OCI-LY1 (cell line): Measurements from ENCODE around the gene ADAMTS1.

Experiments
- EZH2 ChIP-seq: fragments of 200-600 bp; sonication (generic), shearing (Covaris generic); IDR thresholded peaks from 2 replicates; pipeline ENCODE4 v1.8.0; 2017; ENCODE audit warnings: borderline replicate concordance, mixed run types, mild to moderate bottlenecking, antibody characterized with exemption, low read length, moderate library complexity, mixed read lengths
- TF ChIP-seq, protein P1 (sequence below): fragments of 200-600 bp; sonication (generic), shearing (Covaris generic); IDR thresholded peaks from 2 replicates; pipeline ENCODE4 v1.5.1; 2017; ENCODE audit warnings: mild to moderate bottlenecking, antibody characterized with exemption, low read length, moderate library complexity, mixed read lengths

DNA sequence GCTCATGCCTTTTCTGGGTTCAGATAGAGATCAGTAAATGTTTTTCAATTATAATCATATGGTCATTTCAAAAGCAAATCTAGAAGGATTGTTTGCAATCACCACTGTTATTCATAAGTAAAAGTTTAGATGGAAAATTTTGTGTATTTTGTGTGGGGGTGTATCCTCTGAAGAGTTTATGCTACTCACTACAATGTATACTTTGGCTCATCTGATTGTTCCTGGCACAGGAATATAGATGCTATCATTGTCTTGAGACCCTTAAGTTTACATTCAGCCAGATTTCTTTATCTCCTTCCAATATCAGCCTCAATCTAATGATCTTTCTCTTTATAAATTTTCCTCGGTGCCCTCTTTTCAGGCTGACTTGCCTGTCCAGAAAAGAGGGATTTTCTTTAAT lies 33.0 kb downstream of the ADAMTS1 start:
- TF ChIP-seq EZH2: no peak
- TF ChIP-seq, protein P1, sequence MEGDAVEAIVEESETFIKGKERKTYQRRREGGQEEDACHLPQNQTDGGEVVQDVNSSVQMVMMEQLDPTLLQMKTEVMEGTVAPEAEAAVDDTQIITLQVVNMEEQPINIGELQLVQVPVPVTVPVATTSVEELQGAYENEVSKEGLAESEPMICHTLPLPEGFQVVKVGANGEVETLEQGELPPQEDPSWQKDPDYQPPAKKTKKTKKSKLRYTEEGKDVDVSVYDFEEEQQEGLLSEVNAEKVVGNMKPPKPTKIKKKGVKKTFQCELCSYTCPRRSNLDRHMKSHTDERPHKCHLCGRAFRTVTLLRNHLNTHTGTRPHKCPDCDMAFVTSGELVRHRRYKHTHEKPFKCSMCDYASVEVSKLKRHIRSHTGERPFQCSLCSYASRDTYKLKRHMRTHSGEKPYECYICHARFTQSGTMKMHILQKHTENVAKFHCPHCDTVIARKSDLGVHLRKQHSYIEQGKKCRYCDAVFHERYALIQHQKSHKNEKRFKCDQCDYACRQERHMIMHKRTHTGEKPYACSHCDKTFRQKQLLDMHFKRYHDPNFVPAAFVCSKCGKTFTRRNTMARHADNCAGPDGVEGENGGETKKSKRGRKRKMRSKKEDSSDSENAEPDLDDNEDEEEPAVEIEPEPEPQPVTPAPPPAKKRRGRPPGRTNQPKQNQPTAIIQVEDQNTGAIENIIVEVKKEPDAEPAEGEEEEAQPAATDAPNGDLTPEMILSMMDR: no peak
